Esophagus muscularis mucosa (tissue), 4 donors: Measurements from ENCODE around the gene KLK2. TPM values are rescaled to one million over a fixed set of nuclear protein-coding genes. Genes with fewer than 3 reads are reported as not detected.

Source experiments
- DNase-seq: peaks from one replicate; pipeline ENCODE4 v3.0.0-alpha.2; 2017; ENCODE audit errors: extremely low spot score
- H3K27ac ChIP-seq, 4 donors: fragments of 200-600 bp; sonication (generic); replicated peaks in 1 of 4; 1 replicate in 3 of 4; 2 replicates in 1 of 4; pipeline ENCODE4 v1.5.1; 2016 to 2019; ENCODE audit warnings: mild to moderate bottlenecking in 1 of 4
- H3K27me3 ChIP-seq, 4 donors: fragments of 200-600 bp; sonication (generic); one replicate each; pipeline versions ENCODE4 v1.5.1 to v1.6.0; 2016 to 2019
- H3K36me3 ChIP-seq, 4 donors: fragments of 200-600 bp; sonication (generic); one replicate each; pipeline ENCODE4 v1.5.1; 2016 to 2019
- H3K4me1 ChIP-seq, 4 donors: fragments of 200-600 bp; sonication (generic); one replicate each; pipeline ENCODE4 v1.5.1; 2016 to 2019
- H3K4me3 ChIP-seq, 4 donors: fragments of 200-600 bp; sonication (generic); 1 replicate in 2 of 4; 2 replicates in 2 of 4; pipeline ENCODE4 v1.5.1; 2016 to 2019; ENCODE audit warnings: mild to moderate bottlenecking in 4 of 4, moderate library complexity in 1 of 4
- H3K9me3 ChIP-seq, 4 donors: fragments of 200-600 bp; sonication (generic); 1 replicate in 3 of 4; 2 replicates in 1 of 4; pipeline ENCODE4 v1.5.1; 2016 to 2019
- EP300 ChIP-seq: sonication (generic); formaldehyde crosslinking; IDR thresholded peaks from one replicate; pipeline ENCODE4 v1.6.1; 2017; ENCODE audit warnings: antibody characterized with exemption
- POLR2A ChIP-seq: fragments of 450-650 bp; IDR thresholded peaks from one replicate; pipeline ENCODE4 v1.6.1; 2017; ENCODE audit warnings: antibody characterized with exemption, moderate library complexity, mild to moderate bottlenecking, low read depth
- POLR2AphosphoS5 ChIP-seq, 2 donors: sonication (generic); formaldehyde crosslinking; IDR thresholded peaks; one replicate each; pipeline ENCODE4 v1.6.1; 2017; ENCODE audit warnings: antibody characterized with exemption in 2 of 2
- WGBS: methylation state at CpG from one replicate; pipeline ENCODE4 v1.1.5; 2018; 5-methylcytosine and 5-hydroxymethylcytosine counted together
- intact Hi-C: fragments of 100-400 bp; cut with DNase I; formaldehyde crosslinking; loops from one replicate; pipeline ENCODE4 v1.15.1; 2023
- total RNA-seq, 4 donors: library from RNA; depleted of rRNA; stranded (reverse); fragments of >200 nt; gene quantifications; one replicate each; pipeline versions ENCODE4 v1.1.0 to v1.2.1, GENCODE V29; 2016
- TF ChIP-seq, protein P1 (sequence below), 3 experiments: fragments of 200-600 bp in 2 of 3; fragments of 450-650 bp in 1 of 3; sonication (generic) in 2 of 3; IDR thresholded peaks; one replicate each; pipeline ENCODE4 v1.5.1; 2017 to 2019; ENCODE audit warnings: antibody characterized with exemption in 3 of 3, mild to moderate bottlenecking in 2 of 3, moderate library complexity in 1 of 3

The KLK2 gene
- total RNA-seq, 4 donors from 2014 or later: not detected

DNA sequence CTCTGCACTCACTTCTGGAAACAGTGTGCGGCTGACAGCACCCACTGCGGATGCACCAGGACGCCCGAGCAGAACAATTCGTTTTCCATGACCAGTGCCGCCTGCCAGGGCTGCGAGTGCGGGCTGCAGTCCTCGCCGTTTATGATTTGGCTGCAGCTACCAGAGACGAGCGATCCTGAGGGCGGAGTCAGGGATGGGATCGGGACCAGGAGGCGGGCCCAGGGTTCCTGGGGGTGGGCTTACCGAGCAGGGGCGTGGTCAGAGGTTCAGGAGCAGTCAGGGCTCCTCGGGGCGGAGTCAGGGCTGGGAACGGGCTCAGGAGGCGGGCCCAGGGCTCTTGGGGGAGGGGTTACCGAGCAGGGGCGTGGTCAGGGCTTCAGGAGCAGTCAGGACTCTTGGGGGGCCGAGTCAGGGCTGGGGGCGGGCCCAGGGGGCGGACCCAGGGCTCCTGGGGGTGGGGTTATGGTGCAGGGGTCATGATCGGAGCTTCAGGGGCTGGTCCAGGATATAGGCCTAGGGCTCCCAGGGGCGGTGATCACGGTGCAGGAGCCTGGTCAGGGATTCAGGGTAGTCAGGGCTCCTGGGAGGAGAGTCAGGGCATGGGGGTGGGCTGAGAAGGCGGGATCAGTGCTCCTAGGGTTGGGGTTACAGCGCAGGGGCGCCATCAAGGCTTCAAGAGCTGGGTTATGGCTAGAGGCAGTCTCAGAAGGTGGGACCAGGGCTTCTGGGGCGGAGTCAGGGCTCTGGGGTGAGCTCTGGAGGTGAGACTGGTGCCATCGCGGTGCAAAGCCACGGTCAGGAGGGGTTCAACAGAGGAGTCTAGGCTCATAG is 36.2 kb downstream of the KLK2 start:
- H3K4me1 ChIP-seq: peaks cover 0 to 10% (median 7%) of the 10 kb centered on the region in 4 donors
- DNase-seq: no peak
- no peaks in the 10 kb centered on the region for H3K36me3 ChIP-seq
- H3K4me3 ChIP-seq: no peak overlapping the region
- peaks cover 0 to 94% (median 38%) of the 10 kb centered on the region in 4 donors for H3K27me3 ChIP-seq
- 5% methylated on average over 8 of the region's 36 CpGs for WGBS
- TF ChIP-seq, protein P1, sequence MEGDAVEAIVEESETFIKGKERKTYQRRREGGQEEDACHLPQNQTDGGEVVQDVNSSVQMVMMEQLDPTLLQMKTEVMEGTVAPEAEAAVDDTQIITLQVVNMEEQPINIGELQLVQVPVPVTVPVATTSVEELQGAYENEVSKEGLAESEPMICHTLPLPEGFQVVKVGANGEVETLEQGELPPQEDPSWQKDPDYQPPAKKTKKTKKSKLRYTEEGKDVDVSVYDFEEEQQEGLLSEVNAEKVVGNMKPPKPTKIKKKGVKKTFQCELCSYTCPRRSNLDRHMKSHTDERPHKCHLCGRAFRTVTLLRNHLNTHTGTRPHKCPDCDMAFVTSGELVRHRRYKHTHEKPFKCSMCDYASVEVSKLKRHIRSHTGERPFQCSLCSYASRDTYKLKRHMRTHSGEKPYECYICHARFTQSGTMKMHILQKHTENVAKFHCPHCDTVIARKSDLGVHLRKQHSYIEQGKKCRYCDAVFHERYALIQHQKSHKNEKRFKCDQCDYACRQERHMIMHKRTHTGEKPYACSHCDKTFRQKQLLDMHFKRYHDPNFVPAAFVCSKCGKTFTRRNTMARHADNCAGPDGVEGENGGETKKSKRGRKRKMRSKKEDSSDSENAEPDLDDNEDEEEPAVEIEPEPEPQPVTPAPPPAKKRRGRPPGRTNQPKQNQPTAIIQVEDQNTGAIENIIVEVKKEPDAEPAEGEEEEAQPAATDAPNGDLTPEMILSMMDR (IDR thresholded peaks at IDR 0.05): no peak
- TF ChIP-seq POLR2A (no peak), POLR2AphosphoS5 (IDR thresholded peaks at IDR 0.05) (no peak), EP300 (no peak)
- H3K27ac ChIP-seq: no peak overlapping the region
- intact Hi-C loops: no loop called here
- H3K9me3 ChIP-seq: no peaks in the 10 kb centered on the region

DNA sequence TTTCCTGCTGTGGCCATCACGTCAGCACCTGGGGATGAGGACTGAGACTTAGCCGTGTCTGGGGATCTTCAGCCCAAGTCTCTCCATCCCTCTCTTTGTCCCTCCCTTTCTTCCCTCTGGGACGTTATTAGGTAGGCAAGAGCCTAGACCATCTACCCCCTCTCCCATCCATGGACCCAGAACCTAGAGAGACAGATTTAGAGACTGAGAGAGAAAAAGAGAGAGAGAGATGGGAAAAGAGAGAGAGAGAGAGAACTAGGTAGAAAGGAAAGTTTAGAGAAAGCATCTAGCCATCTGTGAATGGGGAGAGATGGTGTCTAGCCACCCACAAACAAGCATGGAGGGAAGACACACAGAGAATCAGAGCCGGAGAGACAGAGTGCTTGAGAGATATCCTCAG is 37.5 kb downstream of the KLK2 start:
- Histone ChIP-seq H3K36me3 (no peaks in the 10 kb centered on the region), H3K27me3 (peaks cover 0 to 95% (median 34%) of the 10 kb centered on the region in 4 donors), H3K9me3 (no peaks in the 10 kb centered on the region), H3K27ac (no peak overlapping the region), H3K4me1 (peaks cover 0 to 10% (median 7%) of the 10 kb centered on the region in 4 donors), H3K4me3 (no peak overlapping the region)
- TF ChIP-seq POLR2AphosphoS5 (IDR thresholded peaks at IDR 0.05) (no peak), EP300 (no peak), POLR2A (no peak)
- TF ChIP-seq, protein P1 (IDR thresholded peaks at IDR 0.05): no peak
- no peak for DNase-seq
- 70% methylated on average over 4 of the region's 4 CpGs for WGBS
- intact Hi-C loops: no loop called here

DNA sequence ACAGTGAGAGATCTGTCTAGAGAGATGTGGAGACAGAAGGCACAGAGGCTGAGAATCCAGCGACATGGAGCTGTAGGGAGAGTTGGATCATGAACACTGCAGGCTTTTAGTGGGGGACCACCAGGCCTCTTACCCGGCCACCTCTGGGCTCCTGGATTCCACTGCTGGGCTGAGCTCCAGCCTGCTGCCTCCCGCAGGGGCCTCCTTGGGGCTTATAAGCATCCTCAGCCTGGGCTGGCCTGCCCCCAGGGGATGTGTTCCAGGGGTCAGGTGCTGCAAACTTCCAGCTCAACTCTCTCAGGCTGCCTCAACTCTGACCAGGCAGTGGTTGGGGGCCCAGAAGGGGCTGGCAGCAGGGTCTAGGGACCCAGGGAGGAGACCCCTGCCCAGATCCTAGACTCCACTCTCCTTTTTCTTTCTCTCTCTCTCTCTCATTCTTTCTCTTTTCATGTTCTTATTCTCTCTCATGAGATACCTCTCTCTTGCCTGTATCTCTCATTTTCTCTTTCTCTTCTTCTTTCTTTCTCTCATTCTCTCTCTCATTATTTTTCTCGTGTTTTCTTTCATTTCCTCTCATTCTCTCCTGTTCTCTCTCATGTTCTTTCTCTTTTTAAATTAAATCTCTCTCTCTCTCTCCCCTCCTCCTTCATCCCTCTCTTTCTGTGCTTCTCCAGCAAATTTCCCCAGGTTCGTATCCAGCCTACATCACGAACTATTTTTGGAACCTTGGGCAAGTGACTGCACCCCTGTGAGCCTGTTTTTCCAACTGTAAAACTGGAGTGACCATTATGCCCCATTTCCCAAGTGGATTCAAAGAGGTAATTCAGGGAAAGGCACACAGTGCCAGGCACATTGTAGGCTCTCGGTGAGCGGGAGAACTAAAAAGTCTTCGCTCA is 38.2 kb downstream of the KLK2 start, which contains the start of gene KLK4:
Gene KLK4, minus strand, starts transcription at position 190 of the 896 bp plus-strand sequence. CDS start 657 bp downstream, outside the sequence.
- no peaks in the 10 kb centered on the region for H3K9me3 ChIP-seq
- intact Hi-C loops: no loop called here
- DNase-seq: no peak
- H3K4me3 ChIP-seq: no peak within 1 kb of the TSS
- no peak within 1 kb of the TSS for H3K27ac ChIP-seq
- H3K36me3 ChIP-seq: no peaks in the 10 kb centered on the region
- H3K27me3 ChIP-seq: peaks cover 0 to 95% (median 34%) of the 10 kb centered on the region in 4 donors
- H3K4me1 ChIP-seq: peaks cover 0 to 10% (median 7%) of the 10 kb centered on the region in 4 donors
- TF ChIP-seq EP300 (no peak), POLR2AphosphoS5 (IDR thresholded peaks at IDR 0.05) (no peak), POLR2A (no peak)
- TF ChIP-seq, protein P1 (IDR thresholded peaks at IDR 0.05): no peak
- WGBS: 53% methylated on average over 9 of the region's 9 CpGs

DNA sequence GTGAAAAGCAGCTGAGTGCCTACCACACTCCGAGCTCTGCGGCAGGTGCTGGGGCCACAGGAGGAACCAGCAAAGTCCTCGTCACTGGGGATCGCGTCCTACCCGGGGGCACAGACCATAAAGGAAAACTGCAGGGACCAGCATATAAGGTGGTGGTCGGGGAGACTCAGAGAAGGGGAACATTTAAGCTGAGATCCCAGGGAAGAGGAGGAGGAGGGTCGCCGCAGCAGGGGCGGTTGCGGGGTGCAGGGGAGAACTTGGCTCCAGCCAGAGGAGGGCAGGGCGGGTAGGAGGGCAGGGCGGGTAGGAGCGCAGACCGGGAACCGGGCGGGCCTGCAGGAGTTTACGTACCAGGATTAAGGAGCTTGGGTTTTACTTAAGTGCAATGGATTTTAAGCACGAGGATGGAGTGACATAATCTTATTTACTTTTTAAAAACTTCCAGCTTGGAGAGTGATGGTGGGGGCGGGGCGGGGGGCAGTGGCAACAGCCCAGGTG is 38.9 kb downstream of the KLK2 start:
- Histone ChIP-seq H3K27ac (no peak overlapping the region), H3K4me1 (peaks cover 0 to 10% (median 7%) of the 10 kb centered on the region in 4 donors), H3K27me3 (peaks cover 0 to 95% (median 32%) of the 10 kb centered on the region in 4 donors), H3K4me3 (no peak overlapping the region), H3K9me3 (no peaks in the 10 kb centered on the region), H3K36me3 (no peaks in the 10 kb centered on the region)
- intact Hi-C loops: no loop called here
- DNase-seq: no peak
- no peak for TF ChIP-seq POLR2A
- TF ChIP-seq POLR2AphosphoS5 (IDR thresholded peaks at IDR 0.05): no peak
- TF ChIP-seq, protein P1 (IDR thresholded peaks at IDR 0.05): no peak
- no peak for TF ChIP-seq EP300
- WGBS: 18% methylated on average over 21 of the region's 21 CpGs
